ENCODE data around the gene CMTM8. TPM values are rescaled to one million over a fixed set of nuclear protein-coding genes. Genes with fewer than 3 reads are reported as not detected.

The CMTM8 gene
- total and polyA plus RNA-seq, 2 experiments from 2014 or later: 19.9 to 24.5 TPM

- no peak for TF ChIP-seq POLR2AphosphoS5 (IDR thresholded peaks at IDR 0.05; ENCODE audit: low read depth)
- TF ChIP-seq NANOG (IDR thresholded peaks at IDR 0.05; ENCODE audit: borderline replicate concordance): no peak
- TF ChIP-seq JUNB (IDR thresholded peaks at IDR 0.05; ENCODE audit: unreplicated experiment): no peak
- TF ChIP-seq CTCF (conservative IDR thresholded peaks at IDR 0.05; ENCODE audit: low read depth in 2 of 2): no peak
- TF ChIP-seq EZH2 (IDR thresholded peaks at IDR 0.05; ENCODE audit: low read depth, unreplicated experiment): no peak
- TF ChIP-seq STAT1 (IDR thresholded peaks at IDR 0.05; ENCODE audit: unreplicated experiment): no peak
- TF ChIP-seq EZH2phosphoT487 (IDR thresholded peaks at IDR 0.05; ENCODE audit: unreplicated experiment): no peak
- no peak for TF ChIP-seq CREB1 (CRISPR knock-in tag; IDR thresholded peaks at IDR 0.05; ENCODE audit: low read depth)
- TF ChIP-seq ZNF331 (CRISPR knock-in tag; IDR thresholded peaks at IDR 0.05; ENCODE audit: low read depth): no peak
Measured at GRCh38 chr3:32320080-32320479, 81.6 kb downstream of the CMTM8 start (continued).

- 0 out of 3 replicates have a peak overlapping the region, but pooled peaks have one; percentile 8 for H3K4me3 Mint-ChIP-seq
- peak; percentile 76 for DNase-seq (ENCODE audit: low spot score)
- ATAC-seq: peak; percentile 84
- Histone ChIP-seq H3K79me2 (replicated peaks; ENCODE audit: insufficient read depth) (no peaks in the 10 kb centered on the region), H2AFZ (no peak overlapping the region), H3K4me1 (ENCODE audit: insufficient read depth) (peaks cover 46% of the 10 kb centered on the region), H4K20me1 (replicated peaks; ENCODE audit: insufficient read depth) (no peaks in the 10 kb centered on the region), H3K27ac (ENCODE audit: low read depth) (no peak overlapping the region; the same call in 1 of the 2 replicates), H3K27me3 (ENCODE audit: insufficient read depth) (no peaks in the 10 kb centered on the region), H3K9me2 (ENCODE audit: insufficient read depth) (peaks cover 5% of the 10 kb centered on the region; the same call in 1 of the 2 replicates), H3F3A (replicated peaks; ENCODE audit: low read depth) (0 out of 2 replicates have a peak, but pooled peaks cover 4% of the 10 kb centered on the region), H3K36me3 (ENCODE audit: insufficient read depth) (no peaks in the 10 kb centered on the region), H3K4me3 (no peak overlapping the region), H3K4me2 (peak overlapping the region; percentile 3)
- H3K9me3 Mint-ChIP-seq: no peaks in the 10 kb centered on the region
- peak overlapping the region; percentile 6 for H3K27ac Mint-ChIP-seq
- TF ChIP-seq EZH2 (IDR thresholded peaks at IDR 0.05; ENCODE audit: low read depth, unreplicated experiment): no peak
- no peak for TF ChIP-seq POLR2AphosphoS5 (IDR thresholded peaks at IDR 0.05; ENCODE audit: low read depth)
- TF ChIP-seq STAT1 (IDR thresholded peaks at IDR 0.05; ENCODE audit: unreplicated experiment): no peak
- no peak for TF ChIP-seq NANOG (IDR thresholded peaks at IDR 0.05; ENCODE audit: borderline replicate concordance)
- peak; percentile 57; the same call in 1 of the 2 replicates for TF ChIP-seq CREB1 (CRISPR knock-in tag; IDR thresholded peaks at IDR 0.05; ENCODE audit: low read depth)
- TF ChIP-seq JUNB (IDR thresholded peaks at IDR 0.05; ENCODE audit: unreplicated experiment): no peak
- peaks cover 51% of the 10 kb centered on the region for H3K4me1 Mint-ChIP-seq
- H3K36me3 Mint-ChIP-seq (ENCODE audit: low read depth): no peaks in the 10 kb centered on the region
- peaks cover 8% of the 10 kb centered on the region for H3K27me3 Mint-ChIP-seq (ENCODE audit: insufficient read depth, low read depth, poor library complexity)
Measured at GRCh38 chr3:32321095-32321790, 82.8 kb downstream of the CMTM8 start.

- Mint-ChIP-seq H3K36me3 (ENCODE audit: low read depth) (no peaks in the 10 kb centered on the region), H3K27ac (no peak overlapping the region), H3K4me1 (peaks cover 53% of the 10 kb centered on the region), H3K4me3 (no peak overlapping the region), H3K9me3 (no peaks in the 10 kb centered on the region), H3K27me3 (ENCODE audit: insufficient read depth, low read depth, poor library complexity) (peaks cover 8% of the 10 kb centered on the region)
- no peak for DNase-seq (ENCODE audit: low spot score)
- Histone ChIP-seq H2AFZ (no peak overlapping the region), H3F3A (replicated peaks; ENCODE audit: low read depth) (0 out of 2 replicates have a peak, but pooled peaks cover 4% of the 10 kb centered on the region), H3K79me2 (replicated peaks; ENCODE audit: insufficient read depth) (no peaks in the 10 kb centered on the region), H3K36me3 (ENCODE audit: insufficient read depth) (no peaks in the 10 kb centered on the region), H4K20me1 (replicated peaks; ENCODE audit: insufficient read depth) (no peaks in the 10 kb centered on the region), H3K4me2 (no peak overlapping the region), H3K27ac (ENCODE audit: low read depth) (no peak overlapping the region), H3K4me3 (no peak overlapping the region), H3K9me2 (ENCODE audit: insufficient read depth) (peaks cover 5% of the 10 kb centered on the region; the same call in 1 of the 2 replicates), H3K27me3 (ENCODE audit: insufficient read depth) (no peaks in the 10 kb centered on the region), H3K4me1 (ENCODE audit: insufficient read depth) (peaks cover 39% of the 10 kb centered on the region)
- no peak for ATAC-seq
- TF ChIP-seq CTCF (conservative IDR thresholded peaks at IDR 0.05; ENCODE audit: low read depth in 2 of 2) (no peak), EZH2 (IDR thresholded peaks at IDR 0.05; ENCODE audit: low read depth, unreplicated experiment) (no peak), ZNF114 (CRISPR knock-in tag; IDR thresholded peaks at IDR 0.05) (no peak)
Measured at GRCh38 chr3:32322311-32322710, 83.8 kb downstream of the CMTM8 start.
